Retinal pigment epithelial cell (primary cell): Measurements from ENCODE around the gene ZNF792.

Experiments
- DNase-seq: peaks from one replicate; pipeline ENCODE4 v3.0.0-alpha.2; 2010; ENCODE audit warnings: low read depth
- H3K4me3 ChIP-seq: 2 replicates; pipeline ENCODE4 v1.5.1; 2011; ENCODE audit warnings: mild to moderate bottlenecking, low read length, control low read depth, moderate library complexity
- TF ChIP-seq, protein P1 (sequence below): conservative IDR thresholded peaks from 2 replicates; pipeline ENCODE4 v1.5.1; 2011; ENCODE audit warnings: low read depth, low read length, control low read depth, inconsistent platforms

The ZNF792 gene

GRCh38 chr19:34953092-34953491 is 10.9 kb downstream of the ZNF792 start:
- H3K4me3 ChIP-seq = no peak overlapping the region
- no peak for DNase-seq
- TF ChIP-seq, protein P1, sequence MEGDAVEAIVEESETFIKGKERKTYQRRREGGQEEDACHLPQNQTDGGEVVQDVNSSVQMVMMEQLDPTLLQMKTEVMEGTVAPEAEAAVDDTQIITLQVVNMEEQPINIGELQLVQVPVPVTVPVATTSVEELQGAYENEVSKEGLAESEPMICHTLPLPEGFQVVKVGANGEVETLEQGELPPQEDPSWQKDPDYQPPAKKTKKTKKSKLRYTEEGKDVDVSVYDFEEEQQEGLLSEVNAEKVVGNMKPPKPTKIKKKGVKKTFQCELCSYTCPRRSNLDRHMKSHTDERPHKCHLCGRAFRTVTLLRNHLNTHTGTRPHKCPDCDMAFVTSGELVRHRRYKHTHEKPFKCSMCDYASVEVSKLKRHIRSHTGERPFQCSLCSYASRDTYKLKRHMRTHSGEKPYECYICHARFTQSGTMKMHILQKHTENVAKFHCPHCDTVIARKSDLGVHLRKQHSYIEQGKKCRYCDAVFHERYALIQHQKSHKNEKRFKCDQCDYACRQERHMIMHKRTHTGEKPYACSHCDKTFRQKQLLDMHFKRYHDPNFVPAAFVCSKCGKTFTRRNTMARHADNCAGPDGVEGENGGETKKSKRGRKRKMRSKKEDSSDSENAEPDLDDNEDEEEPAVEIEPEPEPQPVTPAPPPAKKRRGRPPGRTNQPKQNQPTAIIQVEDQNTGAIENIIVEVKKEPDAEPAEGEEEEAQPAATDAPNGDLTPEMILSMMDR = no peak

GRCh38 chr19:34943861-34944573 is 20.0 kb downstream of the ZNF792 start:
- no peak overlapping the region for H3K4me3 ChIP-seq
- no peak for DNase-seq
- TF ChIP-seq, protein P1 = no peak

DNA sequence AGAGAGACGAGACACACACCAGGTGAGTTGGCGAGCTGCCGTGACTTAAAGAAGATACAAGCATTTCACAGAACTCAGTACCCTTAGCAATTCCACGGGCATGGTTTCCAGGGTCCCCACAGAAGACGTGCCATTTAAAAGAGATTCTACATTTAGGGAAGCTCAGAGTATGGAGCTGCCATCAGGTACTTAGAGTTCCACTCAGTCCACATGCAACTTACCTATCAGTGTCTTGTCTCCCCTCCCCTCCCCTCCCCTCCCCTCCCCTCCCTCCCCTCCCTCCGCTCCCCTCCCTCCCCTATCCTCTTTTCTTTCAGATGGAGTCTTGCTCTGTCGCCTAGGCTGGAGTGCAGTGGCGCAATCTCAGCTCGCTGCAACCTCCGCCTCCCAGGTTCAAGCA is 25.1 kb downstream of the ZNF792 start:
- no peak overlapping the region for H3K4me3 ChIP-seq
- DNase-seq = no peak
- TF ChIP-seq, protein P1 = no peak

- H3K4me3 ChIP-seq = no peak overlapping the region
- TF ChIP-seq, protein P1 = no peak
- DNase-seq = no peak
These were observed 27.8 kb downstream of the ZNF792 start for GRCh38 chr19:34936184-34936583.

- H3K4me3 ChIP-seq = no peak overlapping the region
- no peak for DNase-seq
- TF ChIP-seq, protein P1 = no peak
These were observed 31.5 kb downstream of the ZNF792 start for GRCh38 chr19:34932494-34932893.

DNA sequence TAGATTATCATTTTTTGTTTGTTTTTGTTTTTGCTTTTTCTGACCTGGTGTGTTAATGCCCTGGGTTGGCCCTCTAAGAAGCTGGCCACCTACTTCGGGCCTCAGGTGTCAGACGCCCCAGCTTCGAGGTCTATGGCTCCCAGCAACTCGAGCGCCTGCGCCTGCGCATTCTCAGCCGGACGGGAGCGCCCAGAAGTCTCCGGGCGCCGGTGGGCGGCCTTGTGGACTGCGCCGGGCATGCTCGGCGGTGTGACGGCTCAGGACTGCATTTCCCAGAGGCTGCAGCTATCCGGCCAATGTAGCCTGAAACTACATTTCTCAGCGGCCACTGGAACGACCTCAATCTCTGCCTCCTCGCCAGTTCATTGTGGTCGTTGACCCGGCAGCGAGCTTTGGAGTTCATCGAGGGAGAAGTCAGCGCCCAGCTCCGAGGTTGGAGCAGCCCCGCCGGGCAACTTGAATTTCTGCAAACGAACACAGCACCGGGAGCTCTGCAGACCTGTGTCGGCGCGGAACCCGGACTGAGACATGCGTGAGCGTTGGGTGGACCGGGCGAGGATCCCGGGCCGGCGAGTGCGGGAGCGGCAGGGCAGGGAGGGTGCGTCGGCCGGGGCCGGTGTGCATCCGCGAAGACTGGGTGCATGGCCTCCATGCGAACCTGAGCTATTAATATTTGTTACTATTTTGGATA is 37.2 kb downstream of the ZNF792 start, which contains the start of gene ZNF30:
TSS of gene ZNF30 (plus strand) at position 219 of the 691 bp plus-strand sequence. CDS start 3,045 bp downstream, outside the sequence.
- TF ChIP-seq, protein P1 = no peak
- peak; percentile 61 for DNase-seq
- peak within 1 kb of the TSS; percentile 77 for H3K4me3 ChIP-seq

DNA sequence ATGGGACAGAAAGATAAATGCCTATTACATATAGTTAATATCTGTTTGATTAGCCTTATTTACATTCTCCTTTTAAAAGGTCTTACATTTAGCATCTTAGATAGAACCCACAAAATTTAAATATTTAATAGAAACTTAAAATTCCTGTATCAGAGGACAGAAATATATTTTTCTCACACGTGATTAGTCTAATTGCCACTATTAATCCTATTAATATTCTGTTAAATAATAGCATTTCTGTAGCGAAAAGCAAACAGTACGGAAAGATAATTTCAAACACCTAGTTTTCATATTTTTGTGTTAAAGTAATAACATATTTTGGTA is 37.7 kb downstream of the ZNF792 start:
- no peak for DNase-seq
- TF ChIP-seq, protein P1 = no peak
- H3K4me3 ChIP-seq = no peak overlapping the region
